ENCODE data around the gene NCK2.

Gene NCK2

GRCh38 chr2:105782646-105783045 is 37.9 kb downstream of the NCK2 start:
- Histone ChIP-seq H3K4me2 (ENCODE audit: low read length) (no peak overlapping the region), H3K4me3 (ENCODE audit: low read depth, low read length) (no peak overlapping the region), H3K79me2 (peaks cover 67% of the 10 kb centered on the region), H3K27me3 (ENCODE audit: control insufficient read depth, insufficient read depth, low read length) (no peaks in the 10 kb centered on the region), H2AFZ (no peak overlapping the region), H3K9me3 (ENCODE audit: control insufficient read depth, low read length) (no peaks in the 10 kb centered on the region), H3K27ac (no peak overlapping the region), H3K9ac (no peak overlapping the region), H3K36me3 (ENCODE audit: control insufficient read depth, insufficient read depth, low read length) (no peaks in the 10 kb centered on the region), H3K4me1 (no peaks in the 10 kb centered on the region)
- no peak for TF ChIP-seq CTCF (IDR thresholded peaks at IDR 0.05)

- no peak overlapping the region for H2AFZ ChIP-seq
- H3K4me2 ChIP-seq (ENCODE audit: low read length) = no peak overlapping the region
- peaks cover 63% of the 10 kb centered on the region for H3K79me2 ChIP-seq
- TF ChIP-seq CTCF (IDR thresholded peaks at IDR 0.05) = no peak
- no peak overlapping the region for H3K27ac ChIP-seq
- no peak overlapping the region for H3K4me3 ChIP-seq (ENCODE audit: low read depth, low read length)
- H3K36me3 ChIP-seq (ENCODE audit: control insufficient read depth, insufficient read depth, low read length) = no peaks in the 10 kb centered on the region
- no peaks in the 10 kb centered on the region for H3K4me1 ChIP-seq
- H3K9ac ChIP-seq = no peak overlapping the region
- H3K9me3 ChIP-seq (ENCODE audit: control insufficient read depth, low read length) = no peaks in the 10 kb centered on the region
- no peaks in the 10 kb centered on the region for H3K27me3 ChIP-seq (ENCODE audit: control insufficient read depth, insufficient read depth, low read length)
Measured at GRCh38 chr2:105783151-105783738, 38.5 kb downstream of the NCK2 start.

GRCh38 chr2:105783972-105784371 is 39.3 kb downstream of the NCK2 start:
- no peaks in the 10 kb centered on the region for H3K4me1 ChIP-seq
- TF ChIP-seq CTCF (IDR thresholded peaks at IDR 0.05) = no peak

GRCh38 chr2:105784589-105784988 is 39.9 kb downstream of the NCK2 start:
- H3K4me1 ChIP-seq = no peaks in the 10 kb centered on the region
- no peak overlapping the region for H3K4me3 ChIP-seq (ENCODE audit: low read depth, low read length)
- no peak overlapping the region for H3K4me2 ChIP-seq (ENCODE audit: low read length)
- H3K9ac ChIP-seq = no peak overlapping the region
- H3K27ac ChIP-seq = no peak overlapping the region
- H2AFZ ChIP-seq = no peak overlapping the region
- no peak for TF ChIP-seq CTCF (IDR thresholded peaks at IDR 0.05)
- H3K9me3 ChIP-seq (ENCODE audit: control insufficient read depth, low read length) = no peaks in the 10 kb centered on the region
- no peaks in the 10 kb centered on the region for H3K36me3 ChIP-seq (ENCODE audit: control insufficient read depth, insufficient read depth, low read length)
- H3K27me3 ChIP-seq (ENCODE audit: control insufficient read depth, insufficient read depth, low read length) = no peaks in the 10 kb centered on the region
- H3K79me2 ChIP-seq = peaks cover 65% of the 10 kb centered on the region

More at GRCh38 chr2:105783972-105784371, 39.3 kb downstream of the NCK2 start:
- no peaks in the 10 kb centered on the region for H3K36me3 ChIP-seq (ENCODE audit: control insufficient read depth, insufficient read depth, low read length)
- H3K9ac ChIP-seq = no peak overlapping the region
- no peak overlapping the region for H3K4me3 ChIP-seq (ENCODE audit: low read depth, low read length)
- no peak overlapping the region for H3K4me2 ChIP-seq (ENCODE audit: low read length)
- H3K27ac ChIP-seq = no peak overlapping the region
- no peaks in the 10 kb centered on the region for H3K9me3 ChIP-seq (ENCODE audit: control insufficient read depth, low read length)
- H3K27me3 ChIP-seq (ENCODE audit: control insufficient read depth, insufficient read depth, low read length) = no peaks in the 10 kb centered on the region
- H3K79me2 ChIP-seq = peaks cover 61% of the 10 kb centered on the region
- no peak overlapping the region for H2AFZ ChIP-seq
